IMR-90 (cell line): Measurements from ENCODE around the gene CHRNG. TPM values are rescaled to one million over a fixed set of nuclear protein-coding genes. Genes with fewer than 3 reads are reported as not detected.

Experiments used
- ATAC-seq: fragments of 200-7000 bp; cut with Tn5 transposase; 2 replicates; pipeline ENCODE4 v1.9.1; 2020; ENCODE audit warnings: low read depth, mild to moderate bottlenecking, moderate library complexity
- BruUV-seq: library from RNA; stranded (reverse); fragments of 400-500 nt; replicated peaks from 2 replicates; lab custom pipeline; 2021; lab: Mats Ljungman, UMichigan
- CTCF ChIA-PET: fragments of 300-600 bp; formaldehyde crosslinking; extraction: SDS; loops from one replicate; lab custom pipeline; 2021; ENCODE audit warnings: antibody characterized with exemption; lab: Yijun Ruan, JAX
- POLR2A ChIA-PET: fragments of 300-600 bp; sonication (Branson Sonifier 250); formaldehyde crosslinking; loops from one replicate; lab custom pipeline; 2022; ENCODE audit warnings: antibody characterized with exemption; ENCODE audit not compliant: unreplicated experiment; lab: Charles Lee
- DNase-seq: peaks from one replicate; pipeline ENCODE4 v3.0.0; 2013
- H2AFZ ChIP-seq: replicated peaks from 2 replicates; pipeline ENCODE3; 2013; ENCODE audit warnings: low read length, mild to moderate bottlenecking; ENCODE audit not compliant: poor library complexity
- H2AK5ac ChIP-seq: 2 replicates; pipeline ENCODE4 v1.6.1; 2013; ENCODE audit warnings: low read depth, low read length, inconsistent platforms
- H2AK9ac ChIP-seq: replicated peaks from 2 replicates; pipeline ENCODE3; 2013; ENCODE audit warnings: mild to moderate bottlenecking, low read depth, low read length, moderate library complexity; ENCODE audit not compliant: poor library complexity
- H2BK120ac ChIP-seq: 2 replicates; pipeline ENCODE4 v1.6.1; 2013; ENCODE audit warnings: low read depth, low read length, inconsistent platforms
- H2BK15ac ChIP-seq: 3 replicates; pipeline ENCODE4 v1.6.1; 2013; ENCODE audit warnings: low read depth, low read length, inconsistent platforms
- H2BK20ac ChIP-seq: 2 replicates; pipeline ENCODE4 v1.6.1; 2013; ENCODE audit warnings: low read depth, mild to moderate bottlenecking, inconsistent platforms, low read length, moderate library complexity
- H2BK5ac ChIP-seq: 2 replicates; pipeline ENCODE4 v1.6.1; 2013; ENCODE audit warnings: mild to moderate bottlenecking, low read depth, low read length, inconsistent platforms; ENCODE audit not compliant: poor library complexity, severe bottlenecking
- H3K14ac ChIP-seq: replicated peaks from 2 replicates; pipeline ENCODE4 v1.6.1; 2013; ENCODE audit warnings: low read depth, low read length, inconsistent platforms
- H3K18ac ChIP-seq: 2 replicates; pipeline ENCODE4 v1.6.1; 2013; ENCODE audit warnings: low read depth, low read length, control low read depth
- H3K23ac ChIP-seq: 2 replicates; pipeline ENCODE4 v1.6.1; 2013; ENCODE audit warnings: low read depth, low read length, inconsistent platforms
- H3K27ac ChIP-seq: 2 replicates; pipeline ENCODE4 v1.5.1; 2013; ENCODE audit warnings: mild to moderate bottlenecking, control low read depth, low read length; ENCODE audit not compliant: insufficient read depth
- H3K27me3 ChIP-seq: 2 replicates; pipeline ENCODE4 v1.6.1; 2013; ENCODE audit warnings: low read length; ENCODE audit not compliant: control insufficient read depth, insufficient read depth
- H3K36me3 ChIP-seq: 2 replicates; pipeline ENCODE4 v1.6.1; 2013; ENCODE audit warnings: low read length, mixed read lengths; ENCODE audit not compliant: control insufficient read depth, insufficient read depth
- H3K4ac ChIP-seq: 2 replicates; pipeline ENCODE4 v1.6.1; 2013; ENCODE audit warnings: low read depth, low read length, inconsistent platforms
- H3K4me1 ChIP-seq: 2 replicates; pipeline ENCODE4 v1.6.1; 2013; ENCODE audit warnings: low read length, mixed read lengths; ENCODE audit not compliant: control insufficient read depth, insufficient read depth
- H3K4me2 ChIP-seq: 2 replicates; pipeline ENCODE4 v1.6.1; 2013; ENCODE audit warnings: low read depth, mild to moderate bottlenecking, control low read depth, low read length, moderate library complexity
- H3K4me3 ChIP-seq: 2 replicates; pipeline ENCODE4 v1.5.1; 2013; ENCODE audit warnings: low read depth, mild to moderate bottlenecking, control low read depth, low read length, moderate library complexity; ENCODE audit not compliant: insufficient read depth
- H3K56ac ChIP-seq: 2 replicates; pipeline ENCODE4 v1.6.1; 2013; ENCODE audit warnings: low read length, inconsistent platforms; ENCODE audit not compliant: insufficient read depth; ENCODE audit errors: extremely low read depth
- H3K79me1 ChIP-seq, 2 experiments: 2 replicates each; pipeline ENCODE4 v1.6.1; 2013; ENCODE audit warnings: low read length in 2 of 2, inconsistent platforms in 1 of 2, low read depth in 1 of 2
- H3K9ac ChIP-seq: 2 replicates; pipeline ENCODE4 v1.6.1; 2013; ENCODE audit warnings: low read depth, low read length, control low read depth
- H3K9me1 ChIP-seq: 2 replicates; pipeline ENCODE4 v1.6.1; 2013; ENCODE audit warnings: low read length, inconsistent platforms; ENCODE audit not compliant: insufficient read depth
- H3K9me3 ChIP-seq: 2 replicates; pipeline ENCODE4 v1.6.1; 2013; ENCODE audit warnings: low read length; ENCODE audit not compliant: control insufficient read depth, insufficient read depth
- H4K20me1 ChIP-seq: 2 replicates; pipeline ENCODE4 v1.6.1; 2013; ENCODE audit warnings: low read length, inconsistent platforms; ENCODE audit not compliant: insufficient read depth
- H4K5ac ChIP-seq: 2 replicates; pipeline ENCODE4 v1.6.1; 2013; ENCODE audit warnings: mild to moderate bottlenecking, low read depth, low read length, control low read depth
- H4K8ac ChIP-seq, 2 experiments: 2 replicates each; pipeline ENCODE4 v1.6.1; 2013; ENCODE audit warnings: low read depth in 2 of 2, low read length in 2 of 2, control low read depth in 1 of 2, inconsistent platforms in 1 of 2
- H4K91ac ChIP-seq: 2 replicates; pipeline ENCODE4 v1.6.1; 2013; ENCODE audit warnings: low read depth, low read length, inconsistent platforms; ENCODE audit not compliant: insufficient read depth
- BHLHE40 ChIP-seq: fragments of 150-350 bp; IDR thresholded peaks from 2 replicates; pipeline ENCODE4 v1.6.1; 2016; ENCODE audit warnings: mild to moderate bottlenecking, low read depth, low read length
- CEBPB ChIP-seq: IDR thresholded peaks from 2 replicates; pipeline ENCODE4 v1.6.1; 2012; ENCODE audit warnings: low read depth, low read length, improper control_type of control experiment
- CHD1 ChIP-seq: IDR thresholded peaks from 2 replicates; pipeline ENCODE4 v1.6.1; 2012; ENCODE audit warnings: low read depth, low read length, improper control_type of control experiment
- CTCF ChIP-seq: conservative IDR thresholded peaks from 2 replicates; pipeline ENCODE4 v1.5.1; 2012; ENCODE audit warnings: mild to moderate bottlenecking, low read depth, low read length, improper control_type of control experiment
- FOS ChIP-seq: fragments of 150-350 bp; IDR thresholded peaks from 2 replicates; pipeline ENCODE4 v1.6.1; 2016; ENCODE audit warnings: low read depth, low read length
- MAFK ChIP-seq: IDR thresholded peaks from 2 replicates; pipeline ENCODE4 v1.6.1; 2012; ENCODE audit warnings: low read depth, low read length, improper control_type of control experiment
- NFE2L2 ChIP-seq: fragments of 150-350 bp; IDR thresholded peaks from 2 replicates; pipeline ENCODE4 v1.6.1; 2016; ENCODE audit warnings: low read depth, mild to moderate bottlenecking, low read length
- RFX5 ChIP-seq: IDR thresholded peaks from 2 replicates; pipeline ENCODE4 v1.8.0; 2012; ENCODE audit warnings: low read depth, mild to moderate bottlenecking, low read length, moderate library complexity
- SMC3 ChIP-seq: fragments of 150-350 bp; IDR thresholded peaks from 2 replicates; pipeline ENCODE4 v1.6.1; 2016; ENCODE audit warnings: low read depth, mild to moderate bottlenecking, antibody characterized with exemption, low read length, moderate library complexity
- WGBS, 2 experiments: methylation state at CpG; one replicate each; pipeline versions ENCODE4 v1.1.5 to v1.1.7; 2013; ENCODE audit warnings: missing lambda C conversion rate in 2 of 2; ENCODE audit not compliant: insufficient read length in 1 of 2; ENCODE audit errors: extremely low coverage in 2 of 2; 5-methylcytosine and 5-hydroxymethylcytosine counted together
- dilution Hi-C: fragments of 300-500 bp; cut with HindIII; formaldehyde crosslinking; loops from one replicate; pipeline ENCODE4 v1.14.3; 2018; ENCODE audit warnings: low sequenced_read_pairs; ENCODE audit not compliant: unreplicated experiment
- in situ Hi-C: fragments of 300-500 bp; cut with MboI; formaldehyde crosslinking; loops from 3 replicates; pipeline ENCODE4 v1.14.3; 2019; ENCODE audit warnings: low sequenced_read_pairs, inconsistent platforms, mixed read lengths
- intact Hi-C: fragments of 100-400 bp; cut with micrococcal nuclease; formaldehyde crosslinking; loops from 2 replicates; pipeline ENCODE4 v1.10.0; 2022
- polyA plus RNA-seq, 3 experiments: library from polyadenylated mRNA; depleted of rRNA; stranded (reverse); fragments of >200 nt; gene quantifications; 2 replicates each; pipeline ENCODE4 v1.2.3, GENCODE V29; 2012; ENCODE audit warnings: low replicate concordance in 1 of 3
- total RNA-seq: library from RNA; depleted of rRNA; stranded (reverse); fragments of >200 nt; gene quantifications from 2 replicates; pipeline ENCODE4 v1.2.3, GENCODE V29; 2012

The CHRNG gene
- total and polyA plus RNA-seq, 2 of the 4 experiments (the other 2 are of a cell fraction), result not detected

GRCh38 chr2:232497348-232497747, 42.1 kb upstream of the CHRNG start:
- intact Hi-C loops, result no loop called here
- Histone ChIP-seq H3K23ac (no peak overlapping the region), H2AK5ac (no peak overlapping the region), H2AK9ac (no peak overlapping the region), H3K9me3 (no peaks in the 10 kb centered on the region), H3K27me3 (peaks cover 60% of the 10 kb centered on the region), H3K4ac (no peak overlapping the region), H4K8ac (no peak overlapping the region), H2BK120ac (no peak overlapping the region), H3K9me1 (no peaks in the 10 kb centered on the region), H3K56ac (no peak overlapping the region), H3K36me3 (no peaks in the 10 kb centered on the region), H3K9ac (no peak overlapping the region), H2BK15ac (no peak overlapping the region), H3K4me1 (no peaks in the 10 kb centered on the region), H3K27ac (no peak overlapping the region), H3K4me3 (no peak overlapping the region), H2BK5ac (no peak overlapping the region), H3K4me2 (no peak overlapping the region), H4K20me1 (no peaks in the 10 kb centered on the region; the same call in 1 of the 2 replicates), H3K14ac (no peak overlapping the region), H3K18ac (no peak overlapping the region), H3K79me1 (no peaks in the 10 kb centered on the region), H4K91ac (no peak overlapping the region), H2AFZ (no peak overlapping the region), H4K5ac (no peak overlapping the region), H2BK20ac (no peak overlapping the region)
- no CpG with 5 or more reads among the region's 13 CpGs for WGBS, 2 experiments
- no TSS peak for BruUV-seq
- dilution Hi-C loops, result no loop called here
- no peak for DNase-seq
- in situ Hi-C loops, result no loop called here
- TF ChIP-seq BHLHE40 (no peak), SMC3 (no peak), CEBPB (no peak), NFE2L2 (no peak), FOS (no peak), CTCF (no peak), MAFK (no peak), CHD1 (no peak), RFX5 (no peak)
- CTCF ChIA-PET, result no interaction called here
- ATAC-seq, result no peak
- POLR2A ChIA-PET, result no interaction called here
